ENCODE measurements around the gene RPS15.

Gene RPS15

DNA sequence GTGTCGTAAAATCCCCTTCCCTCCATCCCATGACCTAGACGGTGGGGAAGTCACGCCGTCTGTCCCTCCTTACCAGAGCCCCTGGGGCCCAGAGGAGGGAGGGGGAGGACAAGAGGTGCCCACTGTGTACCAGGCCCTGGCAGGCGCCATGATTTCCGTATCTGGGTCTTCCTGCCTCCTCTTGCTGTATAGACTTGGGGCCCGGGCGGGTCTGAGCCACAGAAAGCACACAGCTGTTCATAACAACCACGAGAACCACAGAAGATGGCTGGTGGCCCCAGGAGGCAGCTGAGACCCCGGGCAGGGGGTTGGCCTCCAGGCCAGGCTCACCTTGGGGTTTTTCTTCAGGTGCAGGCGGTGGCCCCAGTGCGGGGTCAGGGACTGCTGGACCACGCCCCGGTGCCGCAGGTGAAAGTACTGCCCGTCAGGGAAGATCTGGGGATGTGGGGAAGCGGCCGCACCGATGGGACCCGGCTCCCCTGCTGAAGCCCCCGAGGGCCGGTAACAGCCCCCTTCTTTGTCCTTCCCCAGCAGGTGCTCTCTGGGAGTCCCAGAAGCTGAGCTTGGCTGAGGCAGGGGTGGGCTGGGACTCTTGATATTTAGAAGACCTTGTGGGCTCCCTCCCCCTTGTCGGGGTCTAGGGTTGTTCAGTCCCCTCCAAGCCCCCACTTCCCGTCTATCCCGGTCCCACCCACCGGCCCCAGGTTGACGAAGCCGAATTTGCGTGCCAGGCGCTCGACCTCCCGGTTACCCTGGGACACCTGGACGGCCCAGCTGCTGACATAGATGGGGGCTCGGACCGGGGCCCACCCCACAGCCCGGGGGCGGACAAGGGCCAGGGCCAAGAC lies 51.5 kb downstream of the RPS15 start:
- no peak for DNase-seq

All from activated naive CD4-positive, alpha-beta T cell (primary cell).